HepG2 (cell line): ENCODE data around the gene TAGLN2. TPM values are rescaled to one million over a fixed set of nuclear protein-coding genes. Genes with fewer than 3 reads are reported as not detected.

Experiments used
- ATAC-seq: fragments of 200-7000 bp; cut with Tn5 transposase; 3 replicates; pipeline ENCODE4 v1.9.1; 2020; ENCODE audit warnings: mild to moderate bottlenecking, moderate library complexity
- BruUV-seq: library from RNA; stranded (reverse); fragments of 400-500 nt; replicated peaks from 2 replicates; lab custom pipeline; 2021; lab: Mats Ljungman, UMichigan
- CTCF ChIA-PET: fragments of 300-600 bp; formaldehyde crosslinking; extraction: SDS; loops from one replicate; lab custom pipeline; 2021; ENCODE audit warnings: low total read pairs, inconsistent platforms, low intra/inter-chr PET ratio; lab: Yijun Ruan, JAX
- POLR2A ChIA-PET: fragments of 350-600 bp; sonication (Branson Sonifier 250); formaldehyde crosslinking; loops from one replicate; lab custom pipeline; 2020; ENCODE audit warnings: antibody characterized with exemption, inconsistent platforms; lab: Yijun Ruan, JAX
- DNase-seq: peaks from one replicate; pipeline ENCODE4 v3.0.0-alpha.2; 2015; ENCODE audit warnings: low spot score
- FAIRE-seq: peaks from 3 replicates; lab custom pipeline; 2011; peaks lifted over from hg19 to GRCh38; lab: Jason Lieb, UNC
- H2AFZ ChIP-seq: one replicate; pipeline ENCODE4 v1.6.1; 2011; ENCODE audit warnings: low read length, inconsistent platforms
- H3K27ac ChIP-seq: fragments of 300-600 bp; 3 replicates; pipeline ENCODE4 v1.8.0; 2011; ENCODE audit warnings: mixed run types, mild to moderate bottlenecking, mixed read lengths, low read length, inconsistent platforms; ENCODE audit not compliant: insufficient read depth; ENCODE audit errors: extremely low read length
- H3K27me3 ChIP-seq, 2 experiments: fragments of 200-600 bp in 1 of 2; 2 replicates in 1 of 2; 3 replicates in 1 of 2; pipeline versions ENCODE4 v1.6.0 to v1.8.0; 2011; ENCODE audit warnings: low read length in 2 of 2, mild to moderate bottlenecking in 2 of 2, moderate library complexity in 2 of 2, inconsistent platforms in 1 of 2; ENCODE audit not compliant: insufficient read depth in 2 of 2, control insufficient read depth in 1 of 2
- H3K36me3 ChIP-seq, 2 experiments: fragments of 200-600 bp in 1 of 2; replicated peaks in 1 of 2; 2 replicates in 1 of 2; 3 replicates in 1 of 2; pipeline versions ENCODE4 v1.5.1 to v1.8.0; 2011; ENCODE audit warnings: low read length in 2 of 2, inconsistent platforms in 1 of 2; ENCODE audit not compliant: insufficient read depth in 2 of 2, control insufficient read depth in 1 of 2
- H3K4me1 ChIP-seq: 2 replicates; pipeline ENCODE4 v1.5.1; 2012; ENCODE audit warnings: low read length, inconsistent platforms; ENCODE audit not compliant: insufficient read depth
- H3K4me2 ChIP-seq: 2 replicates; pipeline ENCODE4 v1.6.0; 2011; ENCODE audit warnings: low read depth, low read length, inconsistent platforms
- H3K4me3 ChIP-seq, 3 experiments: fragments of 200-600 bp in 1 of 3; sonication (generic), shearing (Covaris generic) in 1 of 3; replicated peaks in 1 of 3; 2 replicates each; pipeline ENCODE4 v1.5.1; 2011 to 2016; ENCODE audit warnings: low read length in 3 of 3, inconsistent platforms in 2 of 3, low read depth in 2 of 3, mild to moderate bottlenecking in 2 of 3, control low read depth in 1 of 3, mixed read lengths in 1 of 3; ENCODE audit not compliant: insufficient read depth in 1 of 3
- H3K79me2 ChIP-seq: one replicate; pipeline ENCODE4 v1.6.1; 2011; ENCODE audit warnings: low read length, inconsistent platforms; ENCODE audit not compliant: insufficient read depth
- H3K9ac ChIP-seq: 2 replicates; pipeline ENCODE4 v1.6.0; 2011; ENCODE audit warnings: mild to moderate bottlenecking, low read depth, low read length, inconsistent platforms; ENCODE audit not compliant: insufficient read depth
- H3K9me3 ChIP-seq: 2 replicates; pipeline ENCODE4 v1.5.1; 2012; ENCODE audit warnings: mild to moderate bottlenecking, low read length
- H4K20me1 ChIP-seq: 2 replicates; pipeline ENCODE4 v1.6.0; 2011; ENCODE audit warnings: inconsistent platforms, mild to moderate bottlenecking, low read length, moderate library complexity; ENCODE audit not compliant: insufficient read depth
- REST ChIP-seq, 2 experiments: IDR thresholded peaks; 2 replicates each; pipeline ENCODE4 v1.6.1; 2011 to 2012; ENCODE audit warnings: low read length in 2 of 2, borderline replicate concordance in 1 of 2, low read depth in 1 of 2, mild to moderate bottlenecking in 1 of 2, moderate library complexity in 1 of 2
- TCF12 ChIP-seq, 2 experiments: fragments of 450-650 bp in 1 of 2; sonication (generic) in 1 of 2; formaldehyde crosslinking in 1 of 2; IDR thresholded peaks; 2 replicates each; pipeline versions ENCODE4 v1.6.1 to v1.8.0; 2017 to 2022; ENCODE audit warnings: antibody characterized with exemption in 1 of 2, mild to moderate bottlenecking in 1 of 2, missing genetic modification reagents in 1 of 2, moderate library complexity in 1 of 2
- ZBTB26 ChIP-seq: IDR thresholded peaks from 2 replicates; pipeline ENCODE4 v1.6.1; 2016; ENCODE audit warnings: missing compliant biosample characterization, missing genetic modification reagents, borderline replicate concordance
- ZNF607 ChIP-seq: sonication (generic); formaldehyde crosslinking; IDR thresholded peaks from 2 replicates; pipeline ENCODE4 v1.5.1; 2020; ENCODE audit warnings: missing genetic modification reagents, mild to moderate bottlenecking, borderline replicate concordance
- WGBS: methylation state at CpG from one replicate; pipeline ENCODE4 v1.1.6; 2017; ENCODE audit warnings: low lambda C conversion rate; 5-methylcytosine and 5-hydroxymethylcytosine counted together
- in situ Hi-C: cut with HindIII; loops from 2 replicates; pipeline ENCODE4 v1.10.0; 2017; ENCODE audit warnings: low pct_unique_long_range_greater_than_20kb; ENCODE audit not compliant: extremely low pct_ligation_motif_present
- intact Hi-C: fragments of 100-400 bp; cut with micrococcal nuclease; formaldehyde crosslinking; loops from one replicate; pipeline ENCODE4 v1.10.0; 2022; ENCODE audit not compliant: unreplicated experiment
- polyA plus RNA-seq, 8 experiments: library from polyadenylated mRNA; depleted of rRNA in 3 of 8; stranded (reverse) in 7 of 8; unstranded in 1 of 8; fragments of >200 nt; fragmentation: Illumina TruSeq in 4 of 8; extraction: Trizol in 4 of 8; gene quantifications; 2 replicates each; pipeline versions ENCODE4 v1.2.1 to v1.2.3, GENCODE V29; 2011 to 2016; ENCODE audit warnings: low read depth in 4 of 8, missing spikeins in 1 of 8, mixed read lengths in 1 of 8; ENCODE audit not compliant: insufficient read depth in 1 of 8
- total RNA-seq, 5 experiments: library from RNA; depleted of rRNA; stranded (reverse); fragments of >200 nt; fragmentation: Illumina TruSeq; extraction: Trizol; gene quantifications; 2 replicates each; pipeline ENCODE4 v1.2.3, GENCODE V29; 2016; ENCODE audit warnings: low read depth in 1 of 5

The TAGLN2 gene
- total and polyA plus RNA-seq, 2 of the 13 experiments (the other 11 are each of a cell fraction or from before 2014, with no cell fraction given) = 6.7 to 17.2 TPM

GRCh38 chr1:159935719-159936272, 10.5 kb upstream of the TAGLN2 start:
- 43% methylated on average over 4 of the region's 4 CpGs for WGBS
- Histone ChIP-seq H3K27ac (no peak overlapping the region), H3K9me3 (no peaks in the 10 kb centered on the region), H3K4me2 (no peak overlapping the region), H3K27me3 (peaks cover 11 to 45% of the 10 kb centered on the region in 2 experiments; a peak in 4 of 5 replicates), H2AFZ (no peak overlapping the region), H3K79me2 (no peaks in the 10 kb centered on the region), H3K4me1 (peaks cover 13% of the 10 kb centered on the region), H4K20me1 (no peaks in the 10 kb centered on the region), H3K9ac (no peak overlapping the region), H3K36me3 (no peaks in the 10 kb centered on the region), H3K4me3 (no peak overlapping the region)
- no peak for ATAC-seq
- in situ Hi-C loops = loop anchor here (5.0 kb wide), 2 partner anchors 72 to 147 kb away; partner anchors contain the start of gene KCNJ9
- FAIRE-seq = no peak
- intact Hi-C loops = loop anchor here (1.0 to 5.0 kb wide), 3 partner anchors 72 to 142 kb away; no protein-coding TSS in a partner anchor
- DNase-seq = no peak
- ChIA-PET POLR2A (no interaction called here), CTCF (interaction anchor here (1.2 to 2.4 kb wide), 3 partner anchors 44 to 143 kb away, joined by 3 to 57 read pairs (median 6); no protein-coding TSS in a partner anchor)
- no TSS peak for BruUV-seq
- TF ChIP-seq ZBTB26 (CRISPR knock-in tag) = no peak
- TF ChIP-seq REST (IDR thresholded peaks at IDR 0.05; ENCODE audit: borderline replicate concordance in 1 of 2, low read depth in 1 of 2, low read length in 2 of 2) = peak; percentile 18 to 86
- TF ChIP-seq TCF12 (IDR thresholded peaks at IDR 0.05) = no peak
- TF ChIP-seq TCF12 (CRISPR knock-in tag; IDR thresholded peaks at IDR 0.05) = no peak
- no peak for TF ChIP-seq ZNF607 (CRISPR knock-in tag)
